Kidney (tissue), 14 donors: ENCODE data around the gene CD74. TPM values are rescaled to one million over a fixed set of nuclear protein-coding genes. Genes with fewer than 3 reads are reported as not detected.

Experiments used
- DNase-seq, 5 donors: peaks; one replicate each; pipeline ENCODE4 v3.0.0-alpha.2; 2013 to 2020
- FAIRE-seq: peaks from 2 replicates; lab custom pipeline; 2012; peaks lifted over from hg19 to GRCh38; lab: Jason Lieb, UNC
- H3K27ac ChIP-seq, 2 donors: one replicate each; pipeline ENCODE4 v1.7.0; 2013; ENCODE audit warnings: low read depth in 2 of 2, low read length in 2 of 2, inconsistent platforms in 1 of 2
- H3K27me3 ChIP-seq: one replicate; pipeline ENCODE4 v1.7.1; 2013; ENCODE audit warnings: low read length, inconsistent platforms; ENCODE audit not compliant: control insufficient read depth, insufficient read depth
- H3K36me3 ChIP-seq, 3 donors: one replicate each; pipeline versions ENCODE4 v1.7.0 to v1.7.1; 2013; ENCODE audit warnings: low read length in 3 of 3, control low read depth in 1 of 3, inconsistent platforms in 1 of 3; ENCODE audit not compliant: insufficient read depth in 3 of 3, control insufficient read depth in 2 of 3
- H3K4me1 ChIP-seq, 3 donors: one replicate each; pipeline versions ENCODE4 v1.7.0 to v1.7.1; 2013; ENCODE audit warnings: low read length in 3 of 3, inconsistent platforms in 1 of 3, low read depth in 1 of 3; ENCODE audit not compliant: control insufficient read depth in 2 of 3, insufficient read depth in 2 of 3
- H3K4me3 ChIP-seq, 3 donors: one replicate each; pipeline versions ENCODE4 v1.7.0 to v1.8.1; 2013; ENCODE audit warnings: low read length in 3 of 3, control low read depth in 1 of 3, inconsistent platforms in 1 of 3
- H3K9ac ChIP-seq, 3 donors: one replicate each; pipeline versions ENCODE4 v1.7.0 to v1.7.1; 2013; ENCODE audit warnings: low read length in 3 of 3, control low read depth in 1 of 3, inconsistent platforms in 1 of 3
- H3K9me3 ChIP-seq, 3 donors: one replicate each; pipeline versions ENCODE4 v1.7.0 to v1.7.1; 2013; ENCODE audit warnings: low read length in 3 of 3, control low read depth in 1 of 3, inconsistent platforms in 1 of 3; ENCODE audit not compliant: control insufficient read depth in 2 of 3, insufficient read depth in 1 of 3
- CTCF ChIP-seq: IDR thresholded peaks from 3 replicates; pipeline ENCODE4 v1.5.1; 2012; ENCODE audit warnings: mild to moderate bottlenecking, moderate library complexity, borderline replicate concordance; ENCODE audit not compliant: insufficient read depth; ENCODE audit errors: extremely low read depth
- intact Hi-C: fragments of 100-400 bp; cut with DNase I; formaldehyde crosslinking; loops from one replicate; pipeline ENCODE4 v1.11.1; 2022
- polyA plus RNA-seq: library from polyadenylated mRNA; stranded (reverse); fragments of 350-450 nt; fragmentation: Illumina TruSeq; extraction: RNeasy Lipid Tissue Mini Kit (QIAGEN cat#74804); gene quantifications from one replicate; pipeline ENCODE4 v1.2.3, GENCODE V29; 2014; ENCODE audit warnings: low read depth, low replicate concordance; ENCODE audit not compliant: insufficient read depth
- total RNA-seq: library from RNA; stranded (reverse); fragmentation: NEBNext Ultra II Directional; extraction: Animal tissue kit (Norgen Biotek cat#: 25700); gene quantifications from one replicate; pipeline ENCODE4 v1.2.1, GENCODE V29; 2021
- donor health status: control.
- donor health status: control.
- donor health status: control.
- donor health status: control.
- donor health status: control.
- donor health status: DM: yes; HTN: yes; CAD: no.
- donor health status: Normal renal cell carcinoma (clear cell type).

The CD74 gene
- total and polyA plus RNA-seq, 2 donors from 2014 or later, result 1,887 to 2,003 TPM

- Histone ChIP-seq H3K27me3 (no peaks in the 10 kb centered on the region), H3K36me3 (peaks cover 0 to 47% (median 38%) of the 10 kb centered on the region in 3 donors), H3K9ac (no peak overlapping the region), H3K9me3 (no peaks in the 10 kb centered on the region), H3K27ac (no peak overlapping the region), H3K4me1 (no peaks in the 10 kb centered on the region), H3K4me3 (no peak overlapping the region)
- no peak for TF ChIP-seq CTCF
- DNase-seq, result no peak
- FAIRE-seq, result no peak
- intact Hi-C loops, result no loop called here
Measured at GRCh38 chr5:150395688-150395975, 17.1 kb downstream of the CD74 start.

DNA sequence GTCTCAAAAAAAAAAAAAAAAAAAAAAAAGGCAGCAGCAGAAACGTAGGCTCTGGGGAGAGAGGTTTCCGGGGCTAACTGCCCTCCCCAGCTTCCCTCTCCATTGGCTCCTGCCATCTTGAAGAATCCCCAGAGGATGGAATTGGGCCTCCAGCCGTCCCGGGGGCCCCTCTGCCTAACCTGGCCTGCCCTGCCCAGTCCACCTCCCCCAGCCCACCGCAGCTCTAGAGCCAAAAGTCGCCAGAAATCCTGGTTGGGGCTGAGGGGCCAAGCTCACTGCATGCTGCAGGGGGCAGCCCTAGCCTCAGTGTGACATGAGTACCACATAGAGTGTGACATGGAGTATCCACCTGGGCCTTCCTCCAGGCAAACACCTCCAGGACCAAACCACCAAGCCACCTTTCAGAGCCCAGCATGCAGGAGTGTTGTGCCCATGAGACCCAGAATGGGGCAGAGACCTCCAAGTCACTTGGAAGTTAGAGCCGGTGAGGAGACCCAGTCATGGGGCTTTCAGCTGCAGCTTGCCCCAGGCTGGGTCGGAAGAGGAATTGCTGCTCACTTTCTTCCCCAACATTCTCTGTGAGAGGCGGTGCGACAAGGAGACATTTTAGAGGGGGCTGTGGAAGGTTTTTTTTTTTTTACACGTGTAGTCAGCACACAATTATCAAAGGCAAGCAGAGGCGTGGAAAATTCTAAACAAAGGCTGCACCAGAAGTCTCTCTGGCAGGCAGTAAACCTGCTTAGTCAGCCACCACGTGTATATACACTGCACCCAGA is 17.6 kb downstream of the CD74 start:
- no peak overlapping the region for H3K9ac ChIP-seq
- no peak for TF ChIP-seq CTCF
- H3K27me3 ChIP-seq, result no peaks in the 10 kb centered on the region
- no peak for FAIRE-seq
- H3K36me3 ChIP-seq, result peaks cover 0 to 42% (median 35%) of the 10 kb centered on the region in 3 donors
- no peak overlapping the region for H3K4me3 ChIP-seq
- no peaks in the 10 kb centered on the region for H3K9me3 ChIP-seq
- H3K4me1 ChIP-seq, result no peaks in the 10 kb centered on the region
- intact Hi-C loops, result no loop called here
- no peak overlapping the region for H3K27ac ChIP-seq
- DNase-seq, result peak in 1 of 5 donors; percentile 71

GRCh38 chr5:150394131-150394530 is 18.6 kb downstream of the CD74 start:
- peaks cover 0 to 36% (median 31%) of the 10 kb centered on the region in 3 donors for H3K36me3 ChIP-seq
- DNase-seq, result no peak
- no peak for FAIRE-seq

More at GRCh38 chr5:150394131-150394530, 18.6 kb downstream of the CD74 start:
- Histone ChIP-seq H3K4me3 (no peak overlapping the region), H3K27ac (no peak overlapping the region), H3K27me3 (no peaks in the 10 kb centered on the region), H3K9ac (no peak overlapping the region), H3K9me3 (no peaks in the 10 kb centered on the region), H3K4me1 (no peaks in the 10 kb centered on the region)
- intact Hi-C loops, result no loop called here
- TF ChIP-seq CTCF, result no peak
